AML-193 (cell line): ENCODE results near the gene CCDC61.

Experiments used
- DNase-seq, 2 experiments: peaks; one replicate each; lab custom pipeline; 2025; lab: John Stamatoyannopoulos, UW

CCDC61 gene

GRCh38 chr19:45975306-45976070, 19.8 kb upstream of the CCDC61 start:
- no peak for DNase-seq

- no peak for DNase-seq
These were observed 19.1 kb upstream of the CCDC61 start for GRCh38 chr19:45976178-45976577.

- DNase-seq: no peak
These were observed 17.1 kb upstream of the CCDC61 start for GRCh38 chr19:45978156-45978555.

- DNase-seq: no peak
These were observed 13.9 kb upstream of the CCDC61 start for GRCh38 chr19:45981350-45981749.

- DNase-seq: no peak
These were observed 9.9 kb upstream of the CCDC61 start for GRCh38 chr19:45985321-45985720.

GRCh38 chr19:45990113-45990728, 5.0 kb upstream of the CCDC61 start:
- no peak for DNase-seq

GRCh38 chr19:45994456-45994997, 740 bp upstream of the CCDC61 start:
- DNase-seq: peak in 1 of 2 experiments; percentile 61

GRCh38 chr19:45995715-45996385, 583 bp downstream of the CCDC61 start:
- no peak for DNase-seq

- DNase-seq: no peak
These were observed 1.7 kb downstream of the CCDC61 start for GRCh38 chr19:45996933-45997332.

GRCh38 chr19:45998834-45999233, 3.6 kb downstream of the CCDC61 start:
- no peak for DNase-seq

GRCh38 chr19:45999653-46000121, 4.4 kb downstream of the CCDC61 start:
- DNase-seq: no peak

- DNase-seq: no peak
These were observed 5.4 kb downstream of the CCDC61 start for GRCh38 chr19:46000491-46001246.

- no peak for DNase-seq
These were observed 7.5 kb downstream of the CCDC61 start for GRCh38 chr19:46002678-46003275.

- DNase-seq: no peak
These were observed 11.1 kb downstream of the CCDC61 start for GRCh38 chr19:46006411-46006810.

GRCh38 chr19:46009530-46010510, 14.6 kb downstream of the CCDC61 start:
- DNase-seq: peak; percentile 15 to 42

GRCh38 chr19:46014534-46014933, 19.3 kb downstream of the CCDC61 start:
- no peak for DNase-seq

- no peak for DNase-seq
These were observed 19.8 kb downstream of the CCDC61 start for GRCh38 chr19:46014941-46015686.

GRCh38 chr19:46015687-46016425, 20.6 kb downstream of the CCDC61 start:
- no peak for DNase-seq
